ENCODE measurements around the gene TMEM185A.
"Not testable (repeated sequence)": the region's sequence is repeated elsewhere in the genome, so short reads cannot be mapped to it uniquely, and the experiment has no call there.

DNA sequence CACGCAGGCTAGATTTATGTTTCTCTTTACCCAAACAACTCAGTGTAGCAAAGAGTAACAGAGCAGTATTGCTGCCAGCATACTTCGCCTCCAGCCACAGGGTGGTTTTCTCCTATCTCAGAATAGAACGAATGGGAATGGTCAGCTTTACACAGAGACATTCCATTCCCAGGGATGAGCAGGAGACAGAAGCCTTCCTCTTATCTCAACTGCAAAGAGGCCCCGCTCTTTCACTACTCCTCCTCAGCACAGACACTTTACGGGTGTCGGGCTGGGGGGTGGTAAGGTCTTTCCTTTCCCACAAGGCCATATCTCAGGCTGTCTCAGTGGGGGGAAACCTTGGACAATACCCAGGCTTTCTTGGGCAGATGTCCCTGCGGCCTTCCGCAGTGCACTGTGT is 4.8 kb downstream of the TMEM185A start:
- not testable (repeated sequence) for TF ChIP-seq EZH2 (IDR thresholded peaks at IDR 0.05; ENCODE audit: borderline replicate concordance, low read depth, low read length, poor library complexity, severe bottlenecking)
- TF ChIP-seq, protein P1, sequence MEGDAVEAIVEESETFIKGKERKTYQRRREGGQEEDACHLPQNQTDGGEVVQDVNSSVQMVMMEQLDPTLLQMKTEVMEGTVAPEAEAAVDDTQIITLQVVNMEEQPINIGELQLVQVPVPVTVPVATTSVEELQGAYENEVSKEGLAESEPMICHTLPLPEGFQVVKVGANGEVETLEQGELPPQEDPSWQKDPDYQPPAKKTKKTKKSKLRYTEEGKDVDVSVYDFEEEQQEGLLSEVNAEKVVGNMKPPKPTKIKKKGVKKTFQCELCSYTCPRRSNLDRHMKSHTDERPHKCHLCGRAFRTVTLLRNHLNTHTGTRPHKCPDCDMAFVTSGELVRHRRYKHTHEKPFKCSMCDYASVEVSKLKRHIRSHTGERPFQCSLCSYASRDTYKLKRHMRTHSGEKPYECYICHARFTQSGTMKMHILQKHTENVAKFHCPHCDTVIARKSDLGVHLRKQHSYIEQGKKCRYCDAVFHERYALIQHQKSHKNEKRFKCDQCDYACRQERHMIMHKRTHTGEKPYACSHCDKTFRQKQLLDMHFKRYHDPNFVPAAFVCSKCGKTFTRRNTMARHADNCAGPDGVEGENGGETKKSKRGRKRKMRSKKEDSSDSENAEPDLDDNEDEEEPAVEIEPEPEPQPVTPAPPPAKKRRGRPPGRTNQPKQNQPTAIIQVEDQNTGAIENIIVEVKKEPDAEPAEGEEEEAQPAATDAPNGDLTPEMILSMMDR (conservative IDR thresholded peaks at IDR 0.05; ENCODE audit: low read depth, low read length): not testable (repeated sequence)
